H9 (cell line): Measurements from ENCODE around the gene CYBA. TPM values are rescaled to one million over a fixed set of nuclear protein-coding genes. Genes with fewer than 3 reads are reported as not detected.

ENCODE experiments used
- DNase-seq: peaks from one replicate; pipeline ENCODE4 v3.0.0-alpha.2; 2017
- H2AFZ ChIP-seq: one replicate; pipeline ENCODE4 v1.6.1; 2013; ENCODE audit warnings: mild to moderate bottlenecking, low read length, control low read depth, moderate library complexity
- H2AK5ac ChIP-seq: 2 replicates; pipeline ENCODE4 v1.6.1; 2013; ENCODE audit warnings: low read length, control low read depth, mixed read lengths; ENCODE audit not compliant: insufficient read length
- H2BK120ac ChIP-seq: one replicate; pipeline ENCODE4 v1.6.1; 2013; ENCODE audit warnings: low read depth, mild to moderate bottlenecking, low read length, control low read depth, inconsistent platforms; ENCODE audit not compliant: poor library complexity, severe bottlenecking
- H2BK12ac ChIP-seq: 2 replicates; pipeline ENCODE4 v1.6.1; 2013; ENCODE audit warnings: low read length, control low read depth, mixed read lengths, low read depth; ENCODE audit not compliant: insufficient read length
- H2BK15ac ChIP-seq: 2 replicates; pipeline ENCODE4 v1.6.1; 2013; ENCODE audit warnings: low read depth, low read length, control low read depth
- H2BK20ac ChIP-seq: one replicate; pipeline ENCODE4 v1.6.1; 2013; ENCODE audit warnings: low read depth, mild to moderate bottlenecking, low read length, control low read depth, inconsistent platforms; ENCODE audit not compliant: poor library complexity, severe bottlenecking
- H2BK5ac ChIP-seq: 2 replicates; pipeline ENCODE4 v1.6.1; 2013; ENCODE audit warnings: low read length, control low read depth, mixed read lengths; ENCODE audit not compliant: insufficient read length
- H3K14ac ChIP-seq: 2 replicates; pipeline ENCODE4 v1.6.1; 2013; ENCODE audit warnings: low read length, control low read depth; ENCODE audit not compliant: insufficient read depth
- H3K18ac ChIP-seq: 2 replicates; pipeline ENCODE4 v1.6.1; 2013; ENCODE audit warnings: low read depth, mild to moderate bottlenecking, mixed read lengths, low read length, control low read depth; ENCODE audit not compliant: insufficient read length
- H3K23ac ChIP-seq: 2 replicates; pipeline ENCODE4 v1.6.1; 2013; ENCODE audit warnings: low read length, control low read depth, mixed read lengths, low read depth; ENCODE audit not compliant: insufficient read length
- H3K23me2 ChIP-seq: 2 replicates; pipeline ENCODE4 v1.6.1; 2013; ENCODE audit warnings: low read depth, mild to moderate bottlenecking, mixed read lengths, low read length, control low read depth; ENCODE audit not compliant: insufficient read length, poor library complexity, severe bottlenecking
- H3K27ac ChIP-seq: 2 replicates; pipeline ENCODE4 v1.5.1; 2013; ENCODE audit warnings: low read length, control low read depth, mixed read lengths, low read depth; ENCODE audit not compliant: insufficient read length
- H3K27me3 ChIP-seq: 2 replicates; pipeline ENCODE4 v1.6.1; 2013; ENCODE audit warnings: low read length, control low read depth, inconsistent platforms; ENCODE audit not compliant: insufficient read depth
- H3K4ac ChIP-seq: 2 replicates; pipeline ENCODE4 v1.6.1; 2013; ENCODE audit warnings: low read depth, mild to moderate bottlenecking, control low read depth, inconsistent platforms, low read length, moderate library complexity
- H3K4me1 ChIP-seq: 2 replicates; pipeline ENCODE4 v1.6.1; 2013; ENCODE audit warnings: low read length, control low read depth, inconsistent platforms; ENCODE audit not compliant: insufficient read depth
- H3K4me2 ChIP-seq: 2 replicates; pipeline ENCODE4 v1.6.1; 2013; ENCODE audit warnings: low read length, control low read depth, mixed read lengths; ENCODE audit not compliant: insufficient read length, insufficient read depth
- H3K56ac ChIP-seq: 2 replicates; pipeline ENCODE4 v1.6.1; 2013; ENCODE audit warnings: low read depth, mild to moderate bottlenecking, mixed read lengths, low read length, control low read depth; ENCODE audit not compliant: insufficient read length
- H3K79me1 ChIP-seq: 2 replicates; pipeline ENCODE4 v1.6.1; 2013; ENCODE audit warnings: low read depth, mild to moderate bottlenecking, moderate library complexity, low read length, control low read depth, inconsistent platforms; ENCODE audit not compliant: insufficient read depth, poor library complexity, severe bottlenecking
- H3K79me2 ChIP-seq: 2 replicates; pipeline ENCODE4 v1.6.1; 2013; ENCODE audit warnings: low read length, control low read depth, inconsistent platforms; ENCODE audit not compliant: insufficient read depth
- H3K9ac ChIP-seq: 2 replicates; pipeline ENCODE4 v1.6.1; 2013; ENCODE audit warnings: low read length, control low read depth, mixed read lengths; ENCODE audit not compliant: insufficient read length; ENCODE audit errors: extremely low read depth
- H3K9me3 ChIP-seq: one replicate; pipeline ENCODE4 v1.6.1; 2013; ENCODE audit warnings: low read depth, low read length, inconsistent platforms; ENCODE audit not compliant: control insufficient read depth
- H3T11ph ChIP-seq: one replicate; pipeline ENCODE4 v1.6.1; 2013; ENCODE audit warnings: mild to moderate bottlenecking, low read length, control low read depth, inconsistent platforms
- H4K20me1 ChIP-seq: one replicate; pipeline ENCODE4 v1.6.1; 2013; ENCODE audit not compliant: control insufficient read depth, insufficient read length, insufficient read depth
- H4K5ac ChIP-seq: 2 replicates; pipeline ENCODE4 v1.6.1; 2013; ENCODE audit warnings: low read depth, mild to moderate bottlenecking, mixed read lengths, low read length, control low read depth; ENCODE audit not compliant: insufficient read length
- H4K8ac ChIP-seq: replicated peaks from 2 replicates; pipeline ENCODE4 v1.6.1; 2013; ENCODE audit warnings: low read length, control low read depth, mixed read lengths, low read depth; ENCODE audit not compliant: insufficient read length
- H4K91ac ChIP-seq: 2 replicates; pipeline ENCODE4 v1.6.1; 2013; ENCODE audit warnings: low read depth, mild to moderate bottlenecking, moderate library complexity, mixed read lengths, low read length, control low read depth; ENCODE audit not compliant: insufficient read length
- H3K27ac Mint-ChIP-seq, 3 experiments: 2 replicates in 2 of 3; 3 replicates in 1 of 3; pipeline ENCODE4 v1.8.0; 2020 to 2021; ENCODE audit warnings: mixed read lengths in 3 of 3, mild to moderate bottlenecking in 1 of 3, moderate library complexity in 1 of 3
- H3K27me3 Mint-ChIP-seq: 2 replicates; pipeline ENCODE4 v1.8.0; 2021; ENCODE audit warnings: low read depth, mild to moderate bottlenecking, moderate library complexity, mixed read lengths
- H3K36me3 Mint-ChIP-seq, 3 experiments: 2 replicates in 2 of 3; 3 replicates in 1 of 3; pipeline ENCODE4 v1.8.0; 2020 to 2021; ENCODE audit warnings: low read depth in 3 of 3, mixed read lengths in 3 of 3; ENCODE audit not compliant: insufficient read depth in 1 of 3
- H3K4me1 Mint-ChIP-seq, 2 experiments: 2 replicates each; pipeline ENCODE4 v1.8.0; 2020; ENCODE audit warnings: mixed read lengths in 2 of 2
- H3K4me3 Mint-ChIP-seq, 2 experiments: 2 replicates in 1 of 2; 3 replicates in 1 of 2; pipeline ENCODE4 v1.8.0; 2020 to 2021; ENCODE audit warnings: mild to moderate bottlenecking in 2 of 2, mixed read lengths in 2 of 2, moderate library complexity in 1 of 2
- H3K9me3 Mint-ChIP-seq, 2 experiments: 2 replicates in 1 of 2; 3 replicates in 1 of 2; pipeline ENCODE4 v1.8.0; 2020; ENCODE audit warnings: mild to moderate bottlenecking in 2 of 2, mixed read lengths in 2 of 2, moderate library complexity in 1 of 2
- WGBS: extraction: QIAGEN DNeasy Blood & Tissue Kit; methylation state at CpG from one replicate; pipeline ENCODE4 v1.1.7; 2013; ENCODE audit warnings: missing lambda C conversion rate, low lambda C conversion rate, mixed read lengths; ENCODE audit not compliant: insufficient read length; ENCODE audit errors: extremely low coverage; 5-methylcytosine and 5-hydroxymethylcytosine counted together
- total RNA-seq: library from RNA; stranded (reverse); gene quantifications from 2 replicates; pipeline ENCODE4 v1.2.1, GENCODE V29; 2021
- TF ChIP-seq, protein P1 (sequence below): fragments of 200-600 bp; sonication (generic); conservative IDR thresholded peaks from 3 replicates; pipeline ENCODE4 v1.8.0; 2021; ENCODE audit warnings: antibody characterized with exemption, mild to moderate bottlenecking

CYBA gene
- total RNA-seq, 1 experiment from 2014 or later: 153 TPM

DNA sequence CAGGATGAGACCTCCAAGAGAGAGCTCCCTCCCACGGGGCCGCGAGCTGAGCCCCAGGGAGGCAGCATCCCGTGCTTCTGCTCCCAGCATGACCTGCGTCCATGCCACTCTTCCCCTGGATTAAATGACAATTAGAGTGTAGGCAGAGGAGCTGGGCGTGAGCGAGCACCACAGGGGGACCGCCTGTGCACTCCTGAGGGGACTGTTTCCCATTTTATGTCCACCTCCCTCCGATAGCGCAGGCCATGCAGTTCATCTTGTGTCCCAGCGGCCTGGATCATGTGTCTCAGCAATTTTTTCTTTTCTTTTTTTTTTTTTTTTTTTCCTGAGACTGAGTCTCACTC, 18.3 kb downstream of the CYBA start:
- Histone ChIP-seq H3K4me2 (no peak overlapping the region), H4K8ac (no peak overlapping the region), H3K4ac (no peak overlapping the region), H2BK5ac (no peak overlapping the region), H3K79me2 (no peaks in the 10 kb centered on the region), H3K9ac (no peak overlapping the region), H3K27ac (no peak overlapping the region), H2BK12ac (no peak overlapping the region), H3K14ac (no peak overlapping the region; the same call in 1 of the 2 replicates), H2AFZ (no peak overlapping the region), H3K56ac (no peak overlapping the region), H4K5ac (no peak overlapping the region), H2BK120ac (no peak overlapping the region), H3K79me1 (no peaks in the 10 kb centered on the region), H3T11ph (no peak overlapping the region), H2AK5ac (no peak overlapping the region), H4K20me1 (no peaks in the 10 kb centered on the region), H3K18ac (no peak overlapping the region), H3K27me3 (no peaks in the 10 kb centered on the region), H3K9me3 (no peaks in the 10 kb centered on the region), H3K4me1 (no peaks in the 10 kb centered on the region), H3K23me2 (peaks cover 15% of the 10 kb centered on the region), H2BK20ac (no peak overlapping the region), H4K91ac (no peak overlapping the region), H3K23ac (no peak overlapping the region), H2BK15ac (no peak overlapping the region)
- peaks cover 4 to 27% of the 10 kb centered on the region in 2 experiments for H3K4me1 Mint-ChIP-seq
- TF ChIP-seq, protein P1, sequence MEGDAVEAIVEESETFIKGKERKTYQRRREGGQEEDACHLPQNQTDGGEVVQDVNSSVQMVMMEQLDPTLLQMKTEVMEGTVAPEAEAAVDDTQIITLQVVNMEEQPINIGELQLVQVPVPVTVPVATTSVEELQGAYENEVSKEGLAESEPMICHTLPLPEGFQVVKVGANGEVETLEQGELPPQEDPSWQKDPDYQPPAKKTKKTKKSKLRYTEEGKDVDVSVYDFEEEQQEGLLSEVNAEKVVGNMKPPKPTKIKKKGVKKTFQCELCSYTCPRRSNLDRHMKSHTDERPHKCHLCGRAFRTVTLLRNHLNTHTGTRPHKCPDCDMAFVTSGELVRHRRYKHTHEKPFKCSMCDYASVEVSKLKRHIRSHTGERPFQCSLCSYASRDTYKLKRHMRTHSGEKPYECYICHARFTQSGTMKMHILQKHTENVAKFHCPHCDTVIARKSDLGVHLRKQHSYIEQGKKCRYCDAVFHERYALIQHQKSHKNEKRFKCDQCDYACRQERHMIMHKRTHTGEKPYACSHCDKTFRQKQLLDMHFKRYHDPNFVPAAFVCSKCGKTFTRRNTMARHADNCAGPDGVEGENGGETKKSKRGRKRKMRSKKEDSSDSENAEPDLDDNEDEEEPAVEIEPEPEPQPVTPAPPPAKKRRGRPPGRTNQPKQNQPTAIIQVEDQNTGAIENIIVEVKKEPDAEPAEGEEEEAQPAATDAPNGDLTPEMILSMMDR: no peak
- H3K9me3 Mint-ChIP-seq: no peaks in the 10 kb centered on the region; a peak in 1 of 5 replicates
- DNase-seq: no peak
- peaks cover 13% of the 10 kb centered on the region for H3K27me3 Mint-ChIP-seq
- peaks cover 8 to 38% (median 33%) of the 10 kb centered on the region in 3 experiments; a peak in 6 of 7 replicates for H3K36me3 Mint-ChIP-seq
- H3K27ac Mint-ChIP-seq: peak overlapping the region in 1 of 3 experiments; percentile 51; a peak in 1 of 7 replicates
- no CpG with 5 or more reads among the region's 11 CpGs for WGBS
- peak overlapping the region in 1 of 2 experiments; percentile 26; a peak in 2 of 5 replicates for H3K4me3 Mint-ChIP-seq
